IPS DF 19.7 (cell line): ENCODE measurements around the gene XKR3.
"Not testable (repeated sequence)": the region's sequence is repeated elsewhere in the genome, so short reads cannot be mapped to it uniquely, and the experiment has no call there.

ENCODE experiments used
- DNase-seq: peaks from one replicate; pipeline ENCODE4 v3.0.0-alpha.2; 2013; ENCODE audit warnings: low read depth, low spot score

The XKR3 gene

GRCh38 chr22:16748160-16748929 is 76.9 kb downstream of the XKR3 start:
- DNase-seq = not testable (repeated sequence)

- not testable (repeated sequence) for DNase-seq
Measured at GRCh38 chr22:16747266-16748159, 77.7 kb downstream of the XKR3 start.

GRCh38 chr22:16734271-16734670 is 90.9 kb downstream of the XKR3 start:
- DNase-seq = not testable (repeated sequence)
